PC-9 (cell line): ENCODE data around the gene ZBTB7C. TPM values are rescaled to one million over a fixed set of nuclear protein-coding genes. Genes with fewer than 3 reads are reported as not detected.
A peak's percentile ranks its signal among the peaks of the same experiment; 100 is the strongest.

Experiments used
- BruUV-seq: library from RNA; stranded (reverse); fragments of 400-500 nt; replicated peaks from 2 replicates; lab custom pipeline; 2021; lab: Mats Ljungman, UMichigan
- CTCF ChIA-PET: fragments of 300-600 bp; sonication (Branson Sonifier 250); formaldehyde crosslinking; loops from one replicate; lab custom pipeline; 2022; ENCODE audit warnings: antibody characterized with exemption; lab: Charles Lee
- POLR2A ChIA-PET: fragments of 300-600 bp; sonication (Branson Sonifier 250); formaldehyde crosslinking; loops from one replicate; lab custom pipeline; 2022; ENCODE audit warnings: antibody characterized with exemption; ENCODE audit not compliant: unreplicated experiment; lab: Charles Lee
- DNase-seq, 2 experiments: peaks; one replicate each; pipeline versions ENCODE4 v3.0.0 to v3.0.0-alpha.2; 2015 to 2022; ENCODE audit warnings: mixed read lengths in 1 of 2
- H2AFZ ChIP-seq: fragments of 200-600 bp; sonication (generic); 2 replicates; pipeline ENCODE4 v1.8.1; 2017; ENCODE audit warnings: antibody characterized with exemption
- H3F3A ChIP-seq: fragments of 200-600 bp; sonication (generic); 2 replicates; pipeline ENCODE4 v1.8.1; 2017; ENCODE audit warnings: antibody characterized with exemption, mild to moderate bottlenecking, low read depth; ENCODE audit not compliant: insufficient read depth
- H3K27ac ChIP-seq: fragments of 200-600 bp; sonication (generic); 2 replicates; pipeline ENCODE4 v1.6.1; 2016; ENCODE audit warnings: mixed run types
- H3K27me3 ChIP-seq: fragments of 200-600 bp; sonication (generic); 2 replicates; pipeline ENCODE4 v1.6.1; 2016; ENCODE audit warnings: low read depth, mixed run types; ENCODE audit not compliant: insufficient read depth
- H3K36me3 ChIP-seq: fragments of 200-600 bp; sonication (generic); 2 replicates; pipeline ENCODE4 v1.6.1; 2016; ENCODE audit warnings: low read depth, mixed run types
- H3K4me1 ChIP-seq: fragments of 200-600 bp; sonication (generic); replicated peaks from 2 replicates; pipeline ENCODE4 v1.6.1; 2016; ENCODE audit warnings: mixed run types; ENCODE audit not compliant: insufficient read depth
- H3K4me2 ChIP-seq: fragments of 200-600 bp; sonication (generic); 2 replicates; pipeline ENCODE4 v1.6.1; 2017; ENCODE audit warnings: mixed run types
- H3K4me3 ChIP-seq: fragments of 200-600 bp; sonication (generic); 2 replicates; pipeline ENCODE4 v1.6.1; 2016; ENCODE audit warnings: mixed run types
- H3K79me2 ChIP-seq: fragments of 200-600 bp; sonication (generic); 2 replicates; pipeline ENCODE4 v1.6.1; 2017; ENCODE audit warnings: low read depth, mixed run types
- H3K9me2 ChIP-seq: fragments of 200-600 bp; sonication (generic); 2 replicates; pipeline ENCODE4 v1.8.1; 2017; ENCODE audit warnings: mild to moderate bottlenecking; ENCODE audit not compliant: insufficient read depth
- H3K9me3 ChIP-seq: fragments of 200-600 bp; sonication (generic); 2 replicates; pipeline ENCODE4 v1.8.1; 2016; ENCODE audit warnings: low read depth; ENCODE audit not compliant: insufficient read depth
- H4K20me1 ChIP-seq: fragments of 200-600 bp; sonication (generic); 2 replicates; pipeline ENCODE4 v1.8.1; 2017; ENCODE audit not compliant: insufficient read depth
- EZH2 ChIP-seq: fragments of 200-600 bp; sonication (generic); IDR thresholded peaks from 2 replicates; pipeline ENCODE4 v1.8.0; 2017; ENCODE audit warnings: antibody characterized with exemption, low read depth
- intact Hi-C: fragments of 100-400 bp; cut with micrococcal nuclease; formaldehyde crosslinking; loops from one replicate; pipeline ENCODE4 v1.10.0; 2022; ENCODE audit not compliant: unreplicated experiment
- total RNA-seq: library from RNA; stranded (reverse); gene quantifications from 2 replicates; pipeline ENCODE4 v1.2.3, GENCODE V29; 2021
- TF ChIP-seq, protein P1 (sequence below): fragments of 200-600 bp; sonication (generic); conservative IDR thresholded peaks from 2 replicates; pipeline ENCODE4 v1.6.1; 2017; ENCODE audit warnings: mixed run types, antibody characterized with exemption, mild to moderate bottlenecking, moderate library complexity

The ZBTB7C gene
- total RNA-seq, 1 experiment from 2014 or later, result not detected

DNA sequence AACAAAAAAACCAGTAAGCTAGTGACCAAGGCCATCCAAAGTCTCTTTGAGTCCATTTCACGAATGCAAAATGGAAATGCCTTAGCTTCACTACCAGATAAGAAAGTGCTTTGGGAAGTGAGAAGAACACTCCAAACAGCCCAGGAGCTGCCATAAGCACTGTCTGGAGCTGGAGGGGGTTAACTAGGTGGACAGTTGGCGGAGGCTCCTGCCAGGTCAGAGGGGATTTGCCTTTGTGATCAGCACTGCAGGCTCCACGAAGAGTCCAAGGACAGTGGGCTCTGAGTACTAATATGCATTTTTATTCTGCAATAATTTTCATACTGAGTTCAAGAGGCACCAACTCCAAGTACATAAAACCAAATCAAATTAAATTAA, 245.5 kb downstream of the ZBTB7C start:
- DNase-seq, result no peak
- no TSS peak for BruUV-seq
- Histone ChIP-seq H3K27ac (no peak overlapping the region), H3F3A (peaks cover 7% of the 10 kb centered on the region; the same call in 1 of the 2 replicates), H3K79me2 (no peaks in the 10 kb centered on the region), H3K9me3 (no peaks in the 10 kb centered on the region), H3K9me2 (no peaks in the 10 kb centered on the region), H3K36me3 (no peaks in the 10 kb centered on the region), H2AFZ (no peak overlapping the region), H3K4me3 (no peak overlapping the region), H4K20me1 (no peaks in the 10 kb centered on the region), H3K4me1 (peaks cover 21% of the 10 kb centered on the region), H3K27me3 (no peaks in the 10 kb centered on the region), H3K4me2 (no peak overlapping the region)
- intact Hi-C loops, result no loop called here
- TF ChIP-seq, protein P1, sequence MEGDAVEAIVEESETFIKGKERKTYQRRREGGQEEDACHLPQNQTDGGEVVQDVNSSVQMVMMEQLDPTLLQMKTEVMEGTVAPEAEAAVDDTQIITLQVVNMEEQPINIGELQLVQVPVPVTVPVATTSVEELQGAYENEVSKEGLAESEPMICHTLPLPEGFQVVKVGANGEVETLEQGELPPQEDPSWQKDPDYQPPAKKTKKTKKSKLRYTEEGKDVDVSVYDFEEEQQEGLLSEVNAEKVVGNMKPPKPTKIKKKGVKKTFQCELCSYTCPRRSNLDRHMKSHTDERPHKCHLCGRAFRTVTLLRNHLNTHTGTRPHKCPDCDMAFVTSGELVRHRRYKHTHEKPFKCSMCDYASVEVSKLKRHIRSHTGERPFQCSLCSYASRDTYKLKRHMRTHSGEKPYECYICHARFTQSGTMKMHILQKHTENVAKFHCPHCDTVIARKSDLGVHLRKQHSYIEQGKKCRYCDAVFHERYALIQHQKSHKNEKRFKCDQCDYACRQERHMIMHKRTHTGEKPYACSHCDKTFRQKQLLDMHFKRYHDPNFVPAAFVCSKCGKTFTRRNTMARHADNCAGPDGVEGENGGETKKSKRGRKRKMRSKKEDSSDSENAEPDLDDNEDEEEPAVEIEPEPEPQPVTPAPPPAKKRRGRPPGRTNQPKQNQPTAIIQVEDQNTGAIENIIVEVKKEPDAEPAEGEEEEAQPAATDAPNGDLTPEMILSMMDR, result no peak
- no peak for TF ChIP-seq EZH2
- ChIA-PET CTCF (no interaction called here), POLR2A (no interaction called here)

DNA sequence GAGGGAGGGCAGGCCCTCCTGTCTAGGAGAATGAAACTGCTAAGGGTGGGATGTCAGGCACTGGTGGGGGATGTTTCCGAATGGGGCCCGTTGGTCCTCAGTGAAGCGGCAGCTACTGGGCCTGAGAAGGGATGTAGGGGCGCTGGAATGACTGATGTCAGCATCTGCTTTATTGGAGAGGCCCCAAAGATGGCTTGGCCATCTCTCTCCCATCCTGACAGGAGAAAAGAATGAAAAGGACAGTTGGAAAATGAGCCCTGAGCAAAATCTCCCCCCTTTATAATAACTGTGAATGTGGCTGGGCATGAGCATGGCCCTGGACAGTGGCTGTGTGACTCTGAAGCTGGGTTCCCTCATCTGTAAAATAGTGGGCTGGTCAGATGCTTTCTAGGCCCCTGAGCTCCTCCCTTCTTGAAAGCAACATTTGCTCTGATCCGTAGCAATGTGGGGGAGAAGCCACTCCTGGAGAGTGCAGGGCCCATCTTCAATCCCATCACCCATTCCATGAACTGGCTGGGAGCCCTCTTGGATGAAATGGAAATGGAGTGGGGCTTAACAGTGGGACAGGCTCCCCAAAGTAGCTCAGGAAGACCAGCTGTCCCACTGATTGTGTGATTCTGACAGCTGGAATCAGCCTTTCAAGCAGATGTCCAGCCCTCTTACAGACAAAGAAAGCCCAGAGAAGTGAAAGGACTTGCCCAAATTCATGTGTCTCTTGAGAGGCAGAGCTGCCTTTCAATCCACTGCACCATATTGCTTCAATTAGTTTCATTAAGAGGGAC, 246.0 kb downstream of the ZBTB7C start:
- POLR2A ChIA-PET, result no interaction called here
- Histone ChIP-seq H2AFZ (no peak overlapping the region), H3K36me3 (no peaks in the 10 kb centered on the region), H3K4me3 (no peak overlapping the region), H3K4me1 (peaks cover 18% of the 10 kb centered on the region), H3K79me2 (no peaks in the 10 kb centered on the region), H3K9me2 (no peaks in the 10 kb centered on the region), H3K4me2 (no peak overlapping the region), H3K9me3 (no peaks in the 10 kb centered on the region), H3F3A (peaks cover 7% of the 10 kb centered on the region; the same call in 1 of the 2 replicates), H3K27me3 (no peaks in the 10 kb centered on the region), H3K27ac (no peak overlapping the region), H4K20me1 (no peaks in the 10 kb centered on the region)
- DNase-seq, result no peak
- BruUV-seq, result no TSS peak
- CTCF ChIA-PET, result no interaction called here
- no peak for TF ChIP-seq EZH2
- TF ChIP-seq, protein P1, result no peak
- intact Hi-C loops, result no loop called here

DNA sequence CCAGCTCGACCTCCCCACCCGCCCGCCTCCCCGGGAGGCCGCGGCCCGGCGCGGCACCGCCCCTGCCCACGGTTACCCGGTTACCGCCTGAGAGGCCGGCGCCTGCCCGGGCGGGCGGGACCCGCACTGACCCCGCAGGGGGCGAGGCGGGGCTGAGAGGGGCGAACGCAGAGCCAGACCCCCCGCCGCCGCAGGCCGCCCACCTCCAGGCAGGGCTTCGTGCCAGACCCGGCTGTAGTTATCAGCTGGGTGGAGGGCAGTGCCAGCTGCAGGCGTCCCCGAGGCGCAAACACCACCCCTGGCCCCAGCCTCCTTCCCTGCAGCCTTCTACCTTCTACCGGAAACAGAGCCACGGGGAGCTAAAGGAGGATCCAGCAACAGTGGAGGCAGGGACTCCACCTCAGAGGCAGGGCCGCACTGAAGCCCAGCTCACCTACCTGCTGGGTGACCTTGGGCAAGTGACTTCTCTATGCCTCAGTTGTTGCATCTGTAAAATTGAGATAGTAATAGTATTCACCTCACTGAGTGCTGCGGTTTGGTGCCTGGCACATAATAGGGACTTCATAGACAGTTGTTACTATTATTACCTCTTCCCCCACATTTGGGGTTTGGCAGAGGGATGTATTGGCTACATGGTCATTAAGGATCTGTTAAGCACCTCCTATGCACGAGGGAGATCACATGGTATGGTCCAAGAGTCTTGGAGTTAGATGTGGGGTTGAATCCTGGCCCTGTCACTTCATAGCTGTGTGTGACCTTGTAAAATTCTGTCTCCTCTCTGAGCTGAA, 247.1 kb downstream of the ZBTB7C start:
- Histone ChIP-seq H3K79me2 (no peaks in the 10 kb centered on the region), H2AFZ (peak overlapping the region; percentile 79), H3F3A (peaks cover 7% of the 10 kb centered on the region; the same call in 1 of the 2 replicates), H3K27me3 (no peaks in the 10 kb centered on the region), H3K9me3 (no peaks in the 10 kb centered on the region), H3K27ac (no peak overlapping the region), H3K4me2 (peak overlapping the region; percentile 83), H3K4me3 (peak overlapping the region; percentile 64), H3K4me1 (peaks cover 14% of the 10 kb centered on the region), H3K36me3 (no peaks in the 10 kb centered on the region), H3K9me2 (no peaks in the 10 kb centered on the region), H4K20me1 (no peaks in the 10 kb centered on the region)
- intact Hi-C loops, result no loop called here
- ChIA-PET CTCF (no interaction called here), POLR2A (no interaction called here)
- TF ChIP-seq EZH2, result no peak
- TF ChIP-seq, protein P1, result no peak
- BruUV-seq, result no TSS peak
- DNase-seq, result no peak
